ENCODE measurements around the gene MTMR2.

Gene MTMR2

GRCh38 chr11:95923728-95924413 is at the start of gene MTMR2:
MTMR2 (minus strand) TSS chr11:95924107; CDS start chr11:95923954, 153 bp downstream.
- DNase-seq, result peak; percentile 31

- DNase-seq, result no peak
These were observed 48.2 kb upstream of the MTMR2 start for GRCh38 chr11:95972060-95972459.

- no peak for DNase-seq
These were observed 44.7 kb upstream of the MTMR2 start for GRCh38 chr11:95968585-95968984.

- DNase-seq, result no peak
These were observed 40.4 kb upstream of the MTMR2 start for GRCh38 chr11:95964281-95964680.

- DNase-seq, result no peak
These were observed 37.9 kb upstream of the MTMR2 start for GRCh38 chr11:95961758-95962157.

- DNase-seq, result no peak
These were observed 27.0 kb upstream of the MTMR2 start for GRCh38 chr11:95950905-95951304.

- DNase-seq, result no peak
These were observed 24.7 kb upstream of the MTMR2 start for GRCh38 chr11:95948637-95949036.

GRCh38 chr11:95944623-95945022 is 20.7 kb upstream of the MTMR2 start:
- DNase-seq, result no peak

GRCh38 chr11:95943546-95943945 is 19.6 kb upstream of the MTMR2 start:
- no peak for DNase-seq

GRCh38 chr11:95939091-95939490 is 15.2 kb upstream of the MTMR2 start:
- no peak for DNase-seq

GRCh38 chr11:95937358-95937757 is 13.5 kb upstream of the MTMR2 start:
- no peak for DNase-seq

GRCh38 chr11:95933594-95933993 is 9.7 kb upstream of the MTMR2 start:
- no peak for DNase-seq

GRCh38 chr11:95931916-95932315 is 8.0 kb upstream of the MTMR2 start:
- DNase-seq, result no peak

GRCh38 chr11:95930948-95931347 is 7.0 kb upstream of the MTMR2 start:
- DNase-seq, result no peak

GRCh38 chr11:95926726-95927125 is 2.8 kb upstream of the MTMR2 start:
- DNase-seq, result no peak

GRCh38 chr11:95925011-95925410 is 1.1 kb upstream of the MTMR2 start:
- no peak for DNase-seq

GRCh38 chr11:95924414-95924760 is 480 bp upstream of the MTMR2 start:
- no peak for DNase-seq

- no peak for DNase-seq
These were observed 524 bp downstream of the MTMR2 start for GRCh38 chr11:95923439-95923727.

- no peak for DNase-seq
These were observed 1.1 kb downstream of the MTMR2 start for GRCh38 chr11:95922536-95923438.

- no peak for DNase-seq
These were observed 1.8 kb downstream of the MTMR2 start for GRCh38 chr11:95922099-95922498.

- no peak for DNase-seq
These were observed 3.3 kb downstream of the MTMR2 start for GRCh38 chr11:95920460-95921105.

GRCh38 chr11:95919514-95919913 is 4.4 kb downstream of the MTMR2 start:
- DNase-seq, result no peak

GRCh38 chr11:95918720-95919119 is 5.2 kb downstream of the MTMR2 start:
- no peak for DNase-seq

GRCh38 chr11:95918056-95918455 is 5.9 kb downstream of the MTMR2 start:
- no peak for DNase-seq
